Stimulated activated CD4-positive, alpha-beta T cell treated with anti-CD3 and anti-CD28 coated beads, TNF-alpha, amount 100 ng/mL, for 48 hours (primary cell): ENCODE data around the gene RAX2.
"Not testable (repeated sequence)": the region's sequence is repeated elsewhere in the genome, so short reads cannot be mapped to it uniquely, and the experiment has no call there.

ENCODE experiments used
- DNase-seq, 3 donors: peaks; one replicate each; pipeline ENCODE4 v3.0.0-alpha.2; 2020; ENCODE audit warnings: low read depth in 3 of 3

The RAX2 gene

GRCh38 chr19:3771906-3772455 lies at the start of gene RAX2:
Gene RAX2, minus strand, starts transcription at chr19:3772228. Its CDS starts 486 bp downstream, at chr19:3771742.
- DNase-seq: no peak

GRCh38 chr19:3821156-3821555 lies 49.1 kb upstream of the RAX2 start:
- no peak for DNase-seq

- no peak for DNase-seq
These were observed 48.0 kb upstream of the RAX2 start for GRCh38 chr19:3819989-3820388.

- DNase-seq: no peak
These were observed 46.9 kb upstream of the RAX2 start for GRCh38 chr19:3818918-3819317.

GRCh38 chr19:3818466-3818865 lies 46.4 kb upstream of the RAX2 start:
- DNase-seq: peak; percentile 30 to 51 (median 33)

GRCh38 chr19:3817761-3818160 lies 45.7 kb upstream of the RAX2 start:
- no peak for DNase-seq

GRCh38 chr19:3816566-3817218 lies 44.7 kb upstream of the RAX2 start:
- no peak for DNase-seq

- not testable (repeated sequence) for DNase-seq
These were observed 44.1 kb upstream of the RAX2 start for GRCh38 chr19:3816148-3816547.

GRCh38 chr19:3814648-3815047 lies 42.6 kb upstream of the RAX2 start:
- no peak for DNase-seq

- no peak for DNase-seq
These were observed 41.7 kb upstream of the RAX2 start for GRCh38 chr19:3813473-3814392.

GRCh38 chr19:3810708-3811355 lies 38.8 kb upstream of the RAX2 start:
- no peak for DNase-seq

- DNase-seq: no peak
These were observed 38.1 kb upstream of the RAX2 start for GRCh38 chr19:3809881-3810707.

GRCh38 chr19:3808420-3809143 lies 36.6 kb upstream of the RAX2 start:
- DNase-seq: no peak

- DNase-seq: no peak
These were observed 35.7 kb upstream of the RAX2 start for GRCh38 chr19:3807574-3808354.

- no peak for DNase-seq
These were observed 35.1 kb upstream of the RAX2 start for GRCh38 chr19:3807131-3807480.

GRCh38 chr19:3805859-3806258 lies 33.8 kb upstream of the RAX2 start:
- DNase-seq: no peak

GRCh38 chr19:3804429-3804828 lies 32.4 kb upstream of the RAX2 start:
- no peak for DNase-seq

GRCh38 chr19:3803986-3804385 lies 32.0 kb upstream of the RAX2 start:
- DNase-seq: no peak

- DNase-seq: no peak
These were observed 31.3 kb upstream of the RAX2 start for GRCh38 chr19:3803114-3803888.
